ENCODE results near the gene DNAH10.
A peak's percentile ranks its signal among the peaks of the same experiment; 100 is the strongest.

The DNAH10 gene

DNA sequence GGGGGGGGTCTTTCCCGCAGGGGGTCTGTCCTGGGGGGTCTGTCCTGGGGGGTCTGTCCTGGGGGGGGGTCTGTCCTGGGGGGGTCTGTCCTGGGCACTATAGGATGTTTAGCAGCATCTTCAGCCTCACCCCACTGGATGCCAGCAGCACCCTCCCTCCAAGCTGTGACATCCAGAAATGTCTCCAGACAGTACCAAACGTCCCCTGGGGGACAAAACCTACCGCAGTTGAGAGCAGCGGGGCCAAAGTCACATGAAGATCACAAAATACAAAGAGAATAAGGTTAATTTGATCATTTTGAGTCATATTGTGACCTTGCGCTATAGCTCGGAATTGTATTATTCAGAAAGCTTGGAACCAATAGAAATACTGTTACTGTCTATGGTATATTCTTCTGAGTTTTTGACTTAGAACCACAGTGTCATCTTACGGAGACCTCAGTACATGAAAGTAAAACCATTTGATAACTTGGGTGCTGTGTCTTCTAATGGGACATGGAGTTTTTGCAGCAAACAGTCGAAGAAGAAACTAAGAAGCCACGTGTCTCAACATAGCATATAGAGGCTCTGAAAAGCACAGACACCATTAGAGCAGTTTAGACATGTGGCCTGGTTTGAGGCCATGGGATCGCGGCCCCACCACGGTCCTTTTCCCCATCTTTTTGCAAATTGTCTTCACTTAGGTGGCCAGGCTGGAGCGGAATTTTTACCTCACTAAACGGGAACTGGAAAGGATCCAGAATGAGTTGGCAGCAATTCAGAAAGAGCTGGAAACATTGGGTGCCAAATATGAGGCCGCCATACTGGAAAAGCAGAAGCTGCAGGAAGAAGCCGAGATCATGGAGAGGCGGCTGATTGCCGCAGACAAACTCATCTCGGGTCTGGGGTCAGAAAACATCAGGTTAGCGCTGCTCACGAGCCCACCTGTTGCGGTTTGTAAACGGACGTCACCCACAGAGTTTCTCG is 150.6 kb downstream of the DNAH10 start:
- no peak for DNase-seq

GRCh38 chr12:123914726-123915333 is 152.7 kb downstream of the DNAH10 start:
- DNase-seq: no peak

DNA sequence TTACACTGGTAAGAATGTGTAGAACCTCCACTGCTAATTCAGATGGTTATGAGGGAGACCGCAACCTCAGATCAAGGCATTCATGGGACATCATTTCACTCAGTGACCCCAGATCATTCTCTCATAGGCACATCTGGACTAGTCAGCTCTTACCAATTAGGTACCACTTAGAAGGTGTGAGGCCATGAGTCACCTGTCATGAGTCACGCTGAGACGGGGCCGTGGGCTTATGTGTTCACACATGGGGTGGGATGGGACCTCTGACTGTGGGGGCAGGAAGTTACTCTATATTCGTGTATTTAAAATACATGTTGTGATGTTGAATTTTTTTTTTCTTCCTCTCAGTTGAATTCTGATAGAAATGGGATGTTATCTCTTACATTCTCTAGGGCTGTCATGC is 154.6 kb downstream of the DNAH10 start:
- DNase-seq: no peak

GRCh38 chr12:123917337-123917850 is 155.3 kb downstream of the DNAH10 start:
- DNase-seq: no peak

- no peak for DNase-seq
Measured at GRCh38 chr12:123919980-123920360, 157.9 kb downstream of the DNAH10 start.

- no peak for DNase-seq
Measured at GRCh38 chr12:123923038-123923437, 160.9 kb downstream of the DNAH10 start.

DNA sequence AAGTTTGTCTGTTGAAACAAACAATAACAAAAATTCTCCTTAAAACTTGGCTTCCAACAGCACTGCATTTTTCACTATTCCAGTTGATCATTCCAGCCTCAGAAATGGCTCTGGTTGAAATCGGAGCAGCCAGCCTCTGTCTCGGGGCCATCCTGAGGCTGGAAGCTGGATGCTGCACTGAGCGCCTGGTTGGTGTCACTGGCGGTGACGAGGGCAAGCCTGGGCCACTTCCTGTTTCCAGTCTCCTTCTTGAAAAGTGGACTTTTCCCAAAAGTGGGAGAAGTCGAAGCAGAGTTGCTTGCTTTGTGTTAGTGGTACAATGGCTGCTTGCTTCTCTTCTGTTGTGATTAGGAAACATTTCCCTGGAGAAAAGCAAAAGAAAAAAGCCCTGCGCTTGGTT is 161.8 kb downstream of the DNAH10 start:
- DNase-seq: no peak

- DNase-seq: no peak
Measured at GRCh38 chr12:123924539-123924938, 162.4 kb downstream of the DNAH10 start.

- peak; percentile 61 for DNase-seq
Measured at GRCh38 chr12:123928274-123928865, 166.3 kb downstream of the DNAH10 start.

GRCh38 chr12:123928897-123929296 is 166.8 kb downstream of the DNAH10 start:
- DNase-seq: no peak

- no peak for DNase-seq
Measured at GRCh38 chr12:123929946-123930583, 168.0 kb downstream of the DNAH10 start.

- no peak for DNase-seq
Measured at GRCh38 chr12:123931686-123932321, 169.7 kb downstream of the DNAH10 start.

DNA sequence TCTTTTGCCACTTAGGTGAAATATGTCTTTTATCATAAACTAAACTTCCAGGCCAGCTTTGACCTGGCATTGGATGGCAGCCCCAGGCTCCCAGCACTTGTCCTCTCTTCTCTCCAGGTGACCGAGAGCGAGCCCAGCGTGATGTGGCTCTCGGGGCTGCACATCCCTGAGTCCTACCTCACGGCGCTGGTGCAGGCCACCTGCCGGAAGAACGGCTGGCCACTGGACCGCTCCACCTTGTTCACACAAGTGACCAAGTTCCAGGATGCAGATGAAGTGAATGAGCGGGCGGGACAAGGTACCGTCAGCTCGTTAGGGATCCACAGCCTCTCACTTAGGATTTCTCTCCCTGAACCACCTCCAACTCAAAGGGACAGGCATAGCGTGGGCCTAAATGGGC is 171.1 kb downstream of the DNAH10 start:
- no peak for DNase-seq

GRCh38 chr12:123934016-123934620 is 172.0 kb downstream of the DNAH10 start:
- no peak for DNase-seq

DNA sequence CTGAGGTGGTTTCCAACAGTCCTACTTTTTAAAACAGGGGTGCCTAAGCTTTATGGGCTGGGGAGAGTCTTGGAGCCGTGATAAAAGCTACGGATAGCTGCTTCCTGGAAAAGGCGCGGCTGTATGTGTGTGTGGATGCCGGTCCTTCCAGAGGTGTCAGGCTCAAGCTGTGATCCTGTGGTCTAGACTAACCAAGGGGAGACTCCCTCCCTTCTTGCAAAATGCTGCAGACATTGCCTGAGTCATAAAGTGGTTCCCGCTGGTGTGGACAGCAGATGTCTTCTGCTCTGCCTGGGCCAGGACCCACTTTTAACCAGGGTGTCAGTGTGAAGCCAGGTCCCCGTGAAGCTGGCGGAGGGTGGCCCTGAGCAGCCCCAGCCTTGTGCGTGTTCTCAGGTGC is 172.7 kb downstream of the DNAH10 start:
- DNase-seq: peak; percentile 92

GRCh38 chr12:123935956-123936355 is 173.9 kb downstream of the DNAH10 start:
- DNase-seq: no peak

GRCh38 chr12:123936471-123936870 is 174.4 kb downstream of the DNAH10 start:
- no peak for DNase-seq

GRCh38 chr12:123936956-123937706 is 175.0 kb downstream of the DNAH10 start:
- DNase-seq: no peak

DNA sequence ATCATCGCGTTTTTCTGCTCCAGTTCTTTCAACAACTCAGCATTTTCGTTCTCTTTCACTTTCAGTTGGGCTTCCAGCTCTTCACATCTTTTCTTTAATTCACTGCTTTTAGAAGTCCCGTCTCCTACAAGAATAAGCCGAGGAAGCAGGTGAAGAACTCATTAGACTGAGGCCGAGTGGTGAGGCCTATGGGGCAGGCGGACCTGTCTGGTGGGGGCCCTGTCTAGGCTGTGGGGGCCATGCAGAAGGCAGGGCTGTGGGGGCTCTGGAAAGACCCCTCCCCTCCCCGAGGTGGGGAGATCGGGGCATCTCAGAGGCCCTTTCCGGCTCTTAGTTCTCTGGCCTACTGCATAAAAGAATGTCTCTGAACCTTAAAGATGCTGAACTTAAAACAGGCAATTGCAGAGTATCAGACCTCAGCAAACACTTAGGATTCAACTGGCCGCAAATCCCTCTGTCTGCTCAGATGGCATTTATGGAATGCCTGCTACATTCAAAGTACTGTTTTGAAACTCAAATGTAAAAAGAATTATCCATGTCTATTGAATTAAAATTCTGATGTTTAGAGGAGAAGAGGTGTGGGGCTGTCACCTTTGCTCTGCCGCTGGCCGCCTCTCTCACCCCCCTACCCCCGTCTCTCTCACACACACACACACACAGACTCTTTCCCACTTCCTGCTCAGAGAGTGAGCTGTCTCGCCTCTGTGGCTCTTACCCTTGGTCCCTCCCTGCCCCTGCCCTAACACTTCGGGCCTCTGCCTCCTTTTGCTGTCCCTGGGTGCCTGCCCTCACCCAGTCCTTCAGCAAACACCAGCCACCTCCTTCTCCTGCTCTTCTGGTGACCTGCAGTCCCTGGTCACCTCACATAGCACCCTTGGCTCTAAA is 175.8 kb downstream of the DNAH10 start:
- DNase-seq: peak; percentile 32
